Neural cell (in vitro differentiated cells): ENCODE data around the gene FSTL3. TPM values are rescaled to one million over a fixed set of nuclear protein-coding genes. Genes with fewer than 3 reads are reported as not detected.

Experiments used
- H2AFZ ChIP-seq: fragments of 200-600, 300-800 bp; sonication (generic), shearing (Covaris generic); 2 replicates; pipeline ENCODE4 v1.6.0; 2014; ENCODE audit warnings: low read depth, mild to moderate bottlenecking, antibody characterized with exemption, low read length, moderate library complexity
- H3F3A ChIP-seq: fragments of 200-600 bp; shearing (Covaris generic); 2 replicates; pipeline ENCODE4 v1.6.1; 2016; ENCODE audit warnings: mild to moderate bottlenecking, moderate library complexity, mixed read lengths, antibody characterized with exemption, low read length; ENCODE audit not compliant: insufficient read depth, poor library complexity, severe bottlenecking
- H3K27ac ChIP-seq: fragments of 200-600, 300-800 bp; sonication (generic), shearing (Covaris generic); 2 replicates; pipeline ENCODE4 v1.5.1; 2014; ENCODE audit warnings: mild to moderate bottlenecking, low read length, moderate library complexity
- H3K27me3 ChIP-seq: fragments of 300-800, 200-600 bp; sonication (generic), shearing (Covaris generic); 2 replicates; pipeline ENCODE4 v1.6.0; 2014; ENCODE audit warnings: mild to moderate bottlenecking, low read depth, low read length, moderate library complexity; ENCODE audit not compliant: insufficient read depth
- H3K36me3 ChIP-seq: fragments of 300-800, 200-600 bp; sonication (generic), shearing (Covaris generic); 2 replicates; pipeline ENCODE4 v1.5.1; 2014; ENCODE audit warnings: mild to moderate bottlenecking, antibody characterized with exemption, low read length, moderate library complexity; ENCODE audit not compliant: insufficient read depth
- H3K4me2 ChIP-seq: fragments of 300-800, 200-600 bp; sonication (generic), shearing (Covaris generic); 2 replicates; pipeline ENCODE4 v1.6.0; 2014; ENCODE audit warnings: mild to moderate bottlenecking, low read length
- H3K4me3 ChIP-seq: fragments of 300-800, 200-600 bp; sonication (generic), shearing (Covaris generic); 2 replicates; pipeline ENCODE4 v1.5.1; 2014; ENCODE audit warnings: mild to moderate bottlenecking, low read length, moderate library complexity
- H3K79me2 ChIP-seq: fragments of 200-600 bp; shearing (Covaris generic); replicated peaks from 2 replicates; pipeline ENCODE4 v1.6.0; 2014; ENCODE audit warnings: mild to moderate bottlenecking, low read length, moderate library complexity; ENCODE audit not compliant: insufficient read depth
- H3K9ac ChIP-seq: fragments of 300-800, 200-600 bp; sonication (generic), shearing (Covaris generic); 2 replicates; pipeline ENCODE4 v1.6.1; 2016; ENCODE audit warnings: mild to moderate bottlenecking, low read length, mixed read lengths
- H3K9me2 ChIP-seq: fragments of 200-600 bp; shearing (Covaris generic); 2 replicates; pipeline ENCODE4 v1.6.1; 2016; ENCODE audit warnings: mild to moderate bottlenecking, low read length, mixed read lengths; ENCODE audit not compliant: insufficient read depth
- H3K9me3 ChIP-seq: fragments of 200-600, 300-800 bp; sonication (generic), shearing (Covaris generic); 2 replicates; pipeline ENCODE4 v1.6.1; 2016; ENCODE audit warnings: mild to moderate bottlenecking, mixed run types, low read length, moderate library complexity, mixed read lengths
- H4K20me1 ChIP-seq: fragments of 200-600 bp; shearing (Covaris generic); 2 replicates; pipeline ENCODE4 v1.6.1; 2016; ENCODE audit warnings: mild to moderate bottlenecking, mixed run types; ENCODE audit not compliant: insufficient read depth
- EP300 ChIP-seq: fragments of 450-650 bp; conservative IDR thresholded peaks from 2 replicates; pipeline ENCODE4 v1.6.1; 2014; ENCODE audit warnings: antibody characterized with exemption, mild to moderate bottlenecking, moderate library complexity; ENCODE audit not compliant: poor library complexity, severe bottlenecking
- EZH2 ChIP-seq: fragments of 200-600, 300-800 bp; shearing (Covaris generic), sonication (generic); IDR thresholded peaks from 2 replicates; pipeline ENCODE4 v1.6.1; 2014; ENCODE audit warnings: antibody characterized with exemption, low read length, borderline replicate concordance, mild to moderate bottlenecking; ENCODE audit not compliant: insufficient read depth, poor library complexity, severe bottlenecking
- MXI1 ChIP-seq: fragments of 450-650 bp; conservative IDR thresholded peaks from 2 replicates; pipeline ENCODE4 v1.6.1; 2014; ENCODE audit warnings: antibody characterized with exemption, mild to moderate bottlenecking; ENCODE audit not compliant: poor library complexity, severe bottlenecking
- POLR2AphosphoS5 ChIP-seq: IDR thresholded peaks from 2 replicates; pipeline ENCODE4 v1.6.1; 2012
- RAD21 ChIP-seq: fragments of 450-650 bp; conservative IDR thresholded peaks from 2 replicates; pipeline ENCODE4 v1.6.1; 2014; ENCODE audit warnings: antibody characterized with exemption, mild to moderate bottlenecking, moderate library complexity
- REST ChIP-seq: IDR thresholded peaks from 2 replicates; pipeline ENCODE4 v1.6.1; 2012; ENCODE audit warnings: borderline replicate concordance
- SMC3 ChIP-seq: fragments of 450-650 bp; conservative IDR thresholded peaks from 2 replicates; pipeline ENCODE4 v1.6.1; 2014; ENCODE audit warnings: antibody characterized with exemption, mild to moderate bottlenecking, moderate library complexity; ENCODE audit not compliant: poor library complexity
- TAF1 ChIP-seq: IDR thresholded peaks from 2 replicates; pipeline ENCODE4 v1.6.1; 2012; ENCODE audit warnings: low read depth
- polyA plus RNA-seq: library from polyadenylated mRNA; depleted of rRNA; stranded (reverse); fragments of >200 nt; gene quantifications from 2 replicates; pipeline ENCODE4 v1.2.3, GENCODE V29; 2014
- TF ChIP-seq, protein P1 (sequence below): fragments of 450-650 bp; IDR thresholded peaks from 2 replicates; pipeline ENCODE4 v1.5.1; 2014; ENCODE audit warnings: antibody characterized with exemption, mild to moderate bottlenecking, moderate library complexity; ENCODE audit not compliant: poor library complexity, severe bottlenecking

Gene FSTL3
- polyA plus RNA-seq, 1 donor from 2014 or later, result 3.1 TPM

- no peaks in the 10 kb centered on the region for H3K9me3 ChIP-seq
- H3K36me3 ChIP-seq, result no peaks in the 10 kb centered on the region
- H3K4me2 ChIP-seq, result no peak overlapping the region
- no peaks in the 10 kb centered on the region for H3F3A ChIP-seq
- no peak overlapping the region for H3K4me3 ChIP-seq
- peaks cover under 1% of the 10 kb centered on the region for H4K20me1 ChIP-seq
- H3K27me3 ChIP-seq, result no peaks in the 10 kb centered on the region
- H2AFZ ChIP-seq, result no peak overlapping the region
- H3K27ac ChIP-seq, result no peak overlapping the region
- H3K9me2 ChIP-seq, result no peaks in the 10 kb centered on the region
- H3K9ac ChIP-seq, result no peak overlapping the region
- H3K79me2 ChIP-seq, result peaks cover 48% of the 10 kb centered on the region
- TF ChIP-seq TAF1, result no peak
- TF ChIP-seq REST, result no peak
- TF ChIP-seq EZH2, result no peak
- no peak for TF ChIP-seq POLR2AphosphoS5
- TF ChIP-seq, protein P1, sequence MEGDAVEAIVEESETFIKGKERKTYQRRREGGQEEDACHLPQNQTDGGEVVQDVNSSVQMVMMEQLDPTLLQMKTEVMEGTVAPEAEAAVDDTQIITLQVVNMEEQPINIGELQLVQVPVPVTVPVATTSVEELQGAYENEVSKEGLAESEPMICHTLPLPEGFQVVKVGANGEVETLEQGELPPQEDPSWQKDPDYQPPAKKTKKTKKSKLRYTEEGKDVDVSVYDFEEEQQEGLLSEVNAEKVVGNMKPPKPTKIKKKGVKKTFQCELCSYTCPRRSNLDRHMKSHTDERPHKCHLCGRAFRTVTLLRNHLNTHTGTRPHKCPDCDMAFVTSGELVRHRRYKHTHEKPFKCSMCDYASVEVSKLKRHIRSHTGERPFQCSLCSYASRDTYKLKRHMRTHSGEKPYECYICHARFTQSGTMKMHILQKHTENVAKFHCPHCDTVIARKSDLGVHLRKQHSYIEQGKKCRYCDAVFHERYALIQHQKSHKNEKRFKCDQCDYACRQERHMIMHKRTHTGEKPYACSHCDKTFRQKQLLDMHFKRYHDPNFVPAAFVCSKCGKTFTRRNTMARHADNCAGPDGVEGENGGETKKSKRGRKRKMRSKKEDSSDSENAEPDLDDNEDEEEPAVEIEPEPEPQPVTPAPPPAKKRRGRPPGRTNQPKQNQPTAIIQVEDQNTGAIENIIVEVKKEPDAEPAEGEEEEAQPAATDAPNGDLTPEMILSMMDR, result no peak
- no peak for TF ChIP-seq RAD21
- TF ChIP-seq MXI1, result no peak
- TF ChIP-seq SMC3, result no peak
These were observed 20.5 kb upstream of the FSTL3 start for GRCh38 chr19:655691-656090.

DNA sequence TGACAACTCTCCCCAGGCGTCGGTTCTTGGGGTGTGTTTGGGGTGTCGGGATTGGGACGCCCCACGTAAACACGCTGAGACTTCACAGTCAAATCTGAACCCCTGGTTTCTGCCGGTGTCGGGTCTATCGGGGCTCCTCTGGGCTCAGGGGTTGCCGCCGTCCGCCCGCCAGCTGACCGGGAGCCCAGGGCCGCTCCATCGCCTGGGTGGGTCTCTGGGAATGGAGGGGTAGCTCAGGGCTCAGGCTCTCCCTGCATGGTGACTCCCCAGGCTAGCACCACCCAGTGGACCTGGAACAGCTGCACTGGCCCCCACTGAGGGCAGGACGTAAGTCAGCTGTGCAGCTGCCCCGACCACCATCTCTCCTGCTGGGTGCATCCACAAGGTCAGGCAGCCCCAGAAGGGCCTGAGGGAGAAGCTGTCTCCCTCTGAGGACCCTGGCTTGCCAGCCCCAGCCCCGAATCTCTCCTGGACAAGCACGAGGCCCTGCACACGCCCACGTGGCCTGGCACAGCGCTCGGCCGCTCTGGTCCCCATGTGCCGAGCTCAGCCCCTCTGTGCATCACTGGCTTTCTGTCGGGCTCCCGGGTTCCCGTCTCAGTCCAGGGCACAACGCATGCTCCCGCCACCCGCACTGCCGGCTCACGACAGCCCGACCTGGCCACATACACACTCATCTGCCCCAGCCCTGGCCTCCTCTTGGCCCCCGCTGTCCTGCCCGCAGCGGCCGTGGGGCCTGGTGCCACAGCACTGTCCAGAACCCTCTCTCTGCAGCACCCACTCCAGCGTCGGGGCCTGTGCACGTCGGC lies 19.2 kb upstream of the FSTL3 start:
- no peaks in the 10 kb centered on the region for H3K36me3 ChIP-seq
- H3K9me2 ChIP-seq, result no peaks in the 10 kb centered on the region

More for the DNA sequence above, 19.2 kb upstream of the FSTL3 start:
- Histone ChIP-seq H3K9me3 (no peaks in the 10 kb centered on the region), H3K27me3 (no peaks in the 10 kb centered on the region), H3K9ac (no peak overlapping the region), H3K79me2 (peaks cover 60% of the 10 kb centered on the region), H3F3A (no peaks in the 10 kb centered on the region), H3K4me2 (no peak overlapping the region), H3K27ac (no peak overlapping the region), H3K4me3 (no peak overlapping the region), H2AFZ (no peak overlapping the region), H4K20me1 (peaks cover 11% of the 10 kb centered on the region)
- TF ChIP-seq MXI1 (no peak), TAF1 (no peak), EP300 (no peak), EZH2 (no peak), POLR2AphosphoS5 (no peak), RAD21 (no peak), REST (no peak), SMC3 (no peak)
- TF ChIP-seq, protein P1, result no peak
